SK-N-SH (cell line): Measurements from ENCODE around the gene EPHB4.

ENCODE experiments used
- CHD2 ChIP-seq: fragments of 150-350 bp; IDR thresholded peaks from 2 replicates; pipeline ENCODE4 v1.6.1; 2018; ENCODE audit warnings: low read length; ENCODE audit not compliant: partially characterized antibody
- CTCF ChIP-seq: fragments of 200-600 bp; sonication (generic); IDR thresholded peaks from 2 replicates; pipeline ENCODE4 v1.6.1; 2017; ENCODE audit warnings: antibody characterized with exemption, mild to moderate bottlenecking, moderate library complexity
- EP300 ChIP-seq, 2 experiments: IDR thresholded peaks; 2 replicates each; pipeline versions ENCODE4 v1.4.0 to v1.6.1; 2012; ENCODE audit warnings: borderline replicate concordance in 1 of 2, low read depth in 1 of 2, low read length in 1 of 2
- MXI1 ChIP-seq: IDR thresholded peaks from 2 replicates; pipeline ENCODE4 v1.6.1; 2012; ENCODE audit warnings: mild to moderate bottlenecking, low read depth, low read length, improper control_type of control experiment

DNA sequence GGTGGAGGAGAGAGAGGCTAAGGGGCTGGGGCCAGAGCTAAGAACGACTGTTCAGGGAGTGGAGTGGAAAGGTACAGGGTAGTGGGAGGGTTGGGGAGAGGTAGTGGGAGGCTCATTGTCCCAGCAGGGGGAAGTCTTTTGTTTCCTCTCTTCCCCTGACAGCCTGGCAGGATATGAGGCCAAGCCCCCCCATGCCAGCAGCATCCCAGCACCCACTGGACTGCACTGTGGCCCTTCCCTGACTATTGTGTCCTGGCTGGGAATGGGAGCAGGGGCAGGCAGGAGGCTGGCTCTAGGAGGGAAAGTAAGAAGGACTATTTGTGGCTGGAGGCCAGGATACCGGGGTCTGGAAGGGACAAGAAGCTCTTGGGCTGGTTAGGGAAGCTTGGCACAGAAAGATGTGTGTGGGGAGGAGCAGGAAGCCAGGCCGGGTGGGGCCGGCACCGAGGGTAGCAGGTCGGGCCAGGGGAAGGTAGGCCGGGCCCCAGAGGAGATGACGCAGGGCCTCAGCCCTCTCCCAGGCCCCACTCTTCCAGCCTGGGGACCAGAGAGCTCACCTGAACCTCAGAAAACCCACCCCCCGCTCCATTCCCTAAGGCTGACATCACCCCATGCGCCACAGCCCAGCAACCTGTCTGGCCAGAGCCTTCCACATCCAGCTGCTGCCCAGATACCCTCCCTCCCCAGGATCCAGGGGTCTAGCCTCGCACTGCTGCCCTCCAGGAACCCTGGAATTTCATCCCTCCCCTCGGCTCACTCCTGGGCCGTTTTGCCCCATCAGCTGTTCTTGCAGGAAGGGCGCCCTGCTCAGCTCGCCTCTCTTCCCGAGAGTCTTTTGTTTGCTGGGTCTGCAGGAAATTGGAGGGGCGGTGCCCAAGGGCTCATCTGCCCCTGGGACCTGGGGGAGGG lies 8.8 kb upstream of the EPHB4 start:
- TF ChIP-seq CTCF, result no peak
- no peak for TF ChIP-seq EP300 (IDR thresholded peaks at IDR 0.05; ENCODE audit: borderline replicate concordance in 1 of 2, low read depth in 1 of 2, low read length in 1 of 2)
- TF ChIP-seq CHD2, result no peak
- TF ChIP-seq MXI1, result no peak
